ENCODE data around the gene GARS1.
"Not testable (repeated sequence)": the region's sequence is repeated elsewhere in the genome, so short reads cannot be mapped to it uniquely, and the experiment has no call there.

GARS1 gene

GRCh38 chr7:30566596-30566995, 28.1 kb upstream of the GARS1 start:
- in situ Hi-C loops (cut with HindIII; ENCODE audit: low pct_ligation_motif_present, low pct_unique_long_range_greater_than_20kb, low sequenced_read_pairs) = no loop called here

GRCh38 chr7:30567081-30567480, 27.6 kb upstream of the GARS1 start:
- DNase-seq = no peak
- in situ Hi-C loops (cut with HindIII; ENCODE audit: low pct_ligation_motif_present, low pct_unique_long_range_greater_than_20kb, low sequenced_read_pairs) = no loop called here

More at GRCh38 chr7:30566596-30566995, 28.1 kb upstream of the GARS1 start:
- no peak for DNase-seq

GRCh38 chr7:30570238-30570637, 24.4 kb upstream of the GARS1 start:
- in situ Hi-C loops (cut with HindIII; ENCODE audit: low pct_ligation_motif_present, low pct_unique_long_range_greater_than_20kb, low sequenced_read_pairs) = not testable (repeated sequence)

DNA sequence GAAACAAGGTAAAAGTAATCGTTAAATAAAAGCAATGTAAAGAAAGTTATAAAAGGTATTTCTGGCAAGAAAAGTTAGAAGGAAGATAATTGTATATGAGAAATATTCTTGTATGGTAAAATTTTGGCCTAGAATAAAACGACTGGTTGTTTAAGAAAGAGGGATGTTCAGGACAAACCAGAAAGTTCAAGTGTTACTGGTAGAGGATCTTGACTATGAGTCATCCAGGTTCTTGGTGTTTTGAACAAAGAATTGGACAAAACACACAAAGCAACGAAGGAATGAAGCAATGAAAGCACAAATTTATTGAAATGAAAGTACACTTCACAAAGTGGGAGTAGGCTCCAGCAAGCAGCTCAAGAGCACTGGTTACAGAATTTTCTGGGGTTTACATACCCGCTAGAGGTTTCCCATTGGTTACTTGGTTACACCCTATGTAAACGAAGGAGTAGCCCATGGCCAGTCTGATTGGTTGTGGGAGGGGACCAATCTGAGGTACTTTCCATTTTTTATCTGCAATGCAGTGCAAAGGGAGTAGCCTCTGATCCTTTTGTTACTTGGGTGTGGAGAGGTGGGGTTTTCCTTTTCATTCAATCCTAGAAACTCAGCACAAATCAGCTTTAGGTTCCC, 22.4 kb upstream of the GARS1 start:
- no peak for DNase-seq
- in situ Hi-C loops (cut with HindIII; ENCODE audit: low pct_ligation_motif_present, low pct_unique_long_range_greater_than_20kb, low sequenced_read_pairs) = no loop called here

More at GRCh38 chr7:30570238-30570637, 24.4 kb upstream of the GARS1 start:
- DNase-seq = not testable (repeated sequence)

DNA sequence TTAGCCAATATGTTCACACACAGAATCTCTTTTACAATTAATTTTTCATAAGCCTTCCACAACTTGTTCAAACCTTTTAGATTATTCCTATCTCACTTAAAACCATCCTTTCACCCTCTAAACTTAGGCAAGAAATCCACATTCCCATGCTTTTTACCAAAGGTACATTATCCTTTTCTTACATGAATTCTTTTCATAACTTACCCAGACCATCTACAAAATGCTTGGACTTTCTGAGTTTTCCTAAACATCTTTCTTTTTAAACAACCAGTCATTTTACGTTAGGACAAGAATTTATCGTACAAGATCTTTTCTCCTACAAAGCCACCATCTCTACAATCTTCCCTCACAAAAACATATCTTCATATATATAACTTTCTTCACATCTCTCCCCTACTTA, 18.8 kb upstream of the GARS1 start:
- in situ Hi-C loops (cut with HindIII; ENCODE audit: low pct_ligation_motif_present, low pct_unique_long_range_greater_than_20kb, low sequenced_read_pairs) = no loop called here
- no peak for DNase-seq

- no peak for DNase-seq
- in situ Hi-C loops (cut with HindIII; ENCODE audit: low pct_ligation_motif_present, low pct_unique_long_range_greater_than_20kb, low sequenced_read_pairs) = no loop called here
Measured at GRCh38 chr7:30583181-30583580, 11.5 kb upstream of the GARS1 start.

- in situ Hi-C loops (cut with HindIII; ENCODE audit: low pct_ligation_motif_present, low pct_unique_long_range_greater_than_20kb, low sequenced_read_pairs) = no loop called here
Measured at GRCh38 chr7:30584415-30584814, 10.3 kb upstream of the GARS1 start.

GRCh38 chr7:30584965-30585364, 9.7 kb upstream of the GARS1 start:
- no peak for DNase-seq
- in situ Hi-C loops (cut with HindIII; ENCODE audit: low pct_ligation_motif_present, low pct_unique_long_range_greater_than_20kb, low sequenced_read_pairs) = no loop called here

More at GRCh38 chr7:30584415-30584814, 10.3 kb upstream of the GARS1 start:
- no peak for DNase-seq

DNA sequence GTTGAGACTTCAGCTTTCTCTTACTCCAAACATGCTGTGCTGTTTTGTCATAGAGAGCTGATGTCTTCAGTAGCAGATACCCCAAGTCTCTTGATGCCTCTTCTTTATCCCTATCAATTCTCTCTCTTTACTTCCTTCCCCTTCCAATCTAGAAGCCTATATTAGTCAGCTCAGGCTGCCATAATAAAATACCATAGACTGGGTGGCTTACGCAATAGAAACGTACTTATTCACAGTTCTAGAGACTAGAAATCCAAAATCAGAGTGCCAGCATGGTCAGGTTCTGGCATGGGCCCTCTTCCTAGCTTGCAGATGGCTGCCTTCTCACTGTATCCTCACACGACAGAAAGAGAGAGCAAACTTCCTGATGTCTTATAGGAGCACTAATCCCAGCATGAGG, 9.0 kb upstream of the GARS1 start:
- DNase-seq = no peak

DNA sequence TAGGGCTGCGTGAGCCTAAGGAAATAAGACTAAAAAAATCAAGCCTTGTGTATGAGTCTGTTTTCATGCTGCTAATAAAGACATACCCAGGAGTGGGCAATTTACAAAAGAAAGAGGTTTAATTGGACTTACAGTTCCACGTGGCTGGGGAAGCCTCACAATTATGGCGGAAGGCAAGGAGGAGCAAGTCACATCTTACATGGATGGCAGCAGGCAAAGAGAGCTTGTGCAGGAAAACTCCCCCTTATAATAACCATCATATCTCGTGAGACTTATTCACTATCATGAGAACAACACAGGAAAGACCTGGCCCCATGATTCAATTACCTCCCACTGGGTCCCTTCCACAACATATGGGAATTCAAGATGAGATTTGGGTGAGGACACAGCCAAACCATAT, 7.1 kb upstream of the GARS1 start:
- DNase-seq; in situ Hi-C loops (cut with HindIII; ENCODE audit: low pct_ligation_motif_present, low pct_unique_long_range_greater_than_20kb, low sequenced_read_pairs): not testable (repeated sequence)

More for the DNA sequence above, 9.0 kb upstream of the GARS1 start:
- in situ Hi-C loops (cut with HindIII; ENCODE audit: low pct_ligation_motif_present, low pct_unique_long_range_greater_than_20kb, low sequenced_read_pairs) = no loop called here

DNA sequence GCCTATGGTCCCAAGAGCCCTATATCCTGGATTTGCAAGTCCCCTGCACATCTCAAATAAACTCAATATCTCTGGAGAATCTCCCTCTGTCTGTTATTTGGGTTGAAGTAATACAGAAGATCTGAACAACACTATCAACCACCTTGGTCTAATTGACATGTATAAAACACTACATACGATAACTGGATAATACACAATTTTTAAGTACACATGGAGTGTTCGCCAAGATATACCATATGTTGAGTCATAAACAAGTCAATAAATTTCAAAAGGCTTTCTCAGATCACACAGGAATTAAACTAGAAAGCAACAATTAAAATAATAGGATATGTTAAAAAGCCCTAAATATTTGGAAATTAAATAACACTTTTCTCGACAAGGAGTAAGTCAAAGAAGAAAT, 5.6 kb upstream of the GARS1 start:
- in situ Hi-C loops (cut with HindIII; ENCODE audit: low pct_ligation_motif_present, low pct_unique_long_range_greater_than_20kb, low sequenced_read_pairs) = no loop called here
- no peak for DNase-seq

DNA sequence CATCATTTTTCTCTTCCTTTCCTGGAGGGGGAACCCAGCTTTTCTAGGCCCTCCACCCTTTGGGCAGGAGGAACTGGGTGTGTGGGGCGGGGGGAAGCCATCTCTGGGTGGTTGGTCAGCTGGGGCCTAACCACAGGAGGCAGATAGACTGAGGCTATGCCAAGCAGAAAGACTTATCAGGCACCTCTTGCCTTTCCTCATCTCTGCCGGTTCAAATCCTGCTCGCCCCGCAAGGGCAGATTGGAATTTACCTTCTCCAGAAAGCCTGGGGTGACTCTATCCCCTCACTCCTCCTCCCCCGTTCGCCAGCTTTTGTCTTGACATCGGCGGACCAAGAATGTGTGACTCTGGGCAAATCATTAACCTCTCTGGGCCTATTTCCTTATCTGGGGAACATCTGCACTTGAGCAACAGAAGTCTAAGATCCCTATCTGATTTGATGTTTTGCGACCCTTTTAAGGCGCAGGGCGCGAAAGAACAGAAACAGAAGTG, 584 bp upstream of the GARS1 start:
- in situ Hi-C loops (cut with HindIII; ENCODE audit: low pct_ligation_motif_present, low pct_unique_long_range_greater_than_20kb, low sequenced_read_pairs) = no loop called here
- peak; percentile 95 for DNase-seq

- in situ Hi-C loops (cut with HindIII; ENCODE audit: low pct_ligation_motif_present, low pct_unique_long_range_greater_than_20kb, low sequenced_read_pairs) = no loop called here
- peak; percentile 33 for DNase-seq
Measured at GRCh38 chr7:30595436-30596013, 847 bp downstream of the GARS1 start.

DNA sequence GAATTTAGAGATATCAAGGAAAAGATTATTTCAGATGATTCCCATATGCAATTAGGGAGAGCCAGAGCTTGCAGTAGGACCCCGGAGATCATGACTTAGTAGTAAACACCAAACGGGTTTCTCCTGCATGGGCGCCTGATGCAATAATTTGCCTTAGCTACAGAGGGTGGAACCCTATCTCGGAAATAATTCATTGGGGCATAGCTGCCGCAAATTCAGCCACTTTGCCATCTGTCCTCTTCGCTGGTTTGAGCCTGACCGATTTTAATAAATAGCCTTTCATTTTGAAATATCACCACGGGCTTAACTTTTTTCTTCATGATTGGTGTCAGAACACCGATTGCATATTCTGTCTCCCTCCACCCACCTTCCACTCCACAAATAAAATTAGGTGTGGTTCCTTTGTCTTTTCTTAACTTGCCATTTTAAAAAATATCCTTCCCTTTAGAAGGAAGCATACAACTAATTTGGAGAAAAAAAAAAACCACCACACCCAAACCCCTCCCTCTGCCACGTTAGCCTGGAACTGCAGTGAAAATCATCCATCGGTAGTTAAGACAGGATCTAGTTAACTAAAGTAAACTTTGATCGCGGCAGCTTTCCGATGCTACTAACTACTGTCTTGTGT, 1.4 kb downstream of the GARS1 start:
- in situ Hi-C loops (cut with HindIII; ENCODE audit: low pct_ligation_motif_present, low pct_unique_long_range_greater_than_20kb, low sequenced_read_pairs) = no loop called here
- DNase-seq = peak; percentile 59

GRCh38 chr7:30596721-30597120, 2.0 kb downstream of the GARS1 start:
- no peak for DNase-seq
- in situ Hi-C loops (cut with HindIII; ENCODE audit: low pct_ligation_motif_present, low pct_unique_long_range_greater_than_20kb, low sequenced_read_pairs) = no loop called here

DNA sequence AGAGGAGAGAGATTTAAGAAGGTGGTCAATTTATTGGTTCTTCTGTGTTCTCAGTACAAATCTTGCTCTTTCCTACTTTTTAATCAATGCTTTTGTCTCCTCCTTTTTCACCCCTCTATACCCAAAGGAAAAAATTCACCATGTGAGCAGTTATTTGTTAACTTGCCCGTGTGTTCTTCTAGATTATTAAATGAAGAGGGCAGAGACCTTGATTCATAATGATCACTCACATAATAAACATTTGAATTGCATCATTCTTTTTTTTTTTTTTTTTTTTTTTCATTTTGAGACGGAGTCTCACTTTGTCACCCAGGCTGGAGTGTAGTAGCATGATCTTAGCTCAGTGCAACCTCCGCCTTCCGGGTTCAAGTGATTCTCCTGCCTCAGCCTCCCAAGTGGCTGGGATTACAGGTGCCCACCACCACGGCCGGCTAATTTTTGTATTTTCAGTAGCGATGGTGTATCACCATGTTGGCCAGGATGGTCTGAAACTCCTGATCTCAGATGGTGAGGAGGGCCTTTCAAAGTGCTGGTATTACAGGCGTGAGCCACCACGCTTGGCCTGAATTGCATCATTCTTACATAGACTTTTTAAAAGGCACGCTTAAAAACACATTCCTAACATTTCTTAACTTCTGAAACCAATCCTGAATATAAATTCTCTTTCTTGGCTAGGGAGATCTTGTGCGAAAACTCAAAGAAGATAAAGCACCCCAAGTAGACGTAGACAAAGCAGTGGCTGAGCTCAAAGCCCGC, 3.6 kb downstream of the GARS1 start:
- no peak for DNase-seq
- in situ Hi-C loops (cut with HindIII; ENCODE audit: low pct_ligation_motif_present, low pct_unique_long_range_greater_than_20kb, low sequenced_read_pairs) = no loop called here

- in situ Hi-C loops (cut with HindIII; ENCODE audit: low pct_ligation_motif_present, low pct_unique_long_range_greater_than_20kb, low sequenced_read_pairs) = no loop called here
- no peak for DNase-seq
Measured at GRCh38 chr7:30604901-30605300, 10.2 kb downstream of the GARS1 start.

DNA sequence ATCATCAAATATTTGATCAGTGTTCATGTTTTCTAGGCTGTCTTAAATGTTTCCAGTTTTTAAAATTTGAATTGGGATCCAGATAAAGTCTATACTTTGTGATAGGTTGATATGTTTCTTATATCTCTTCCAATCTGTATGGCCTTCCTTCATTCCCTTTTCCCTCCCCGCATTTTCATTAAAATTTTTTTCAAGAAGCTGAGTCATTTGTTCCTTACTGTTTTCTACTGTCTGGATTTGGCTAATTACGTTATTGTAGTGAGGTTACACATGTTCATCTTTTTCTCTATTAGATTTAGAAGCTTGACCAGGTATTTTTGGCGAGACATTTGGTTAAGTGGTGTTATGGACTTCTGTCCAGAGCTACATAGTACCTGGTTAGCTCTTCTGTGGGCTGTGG, 11.2 kb downstream of the GARS1 start:
- no peak for DNase-seq
- in situ Hi-C loops (cut with HindIII; ENCODE audit: low pct_ligation_motif_present, low pct_unique_long_range_greater_than_20kb, low sequenced_read_pairs) = no loop called here

- no peak for DNase-seq
- in situ Hi-C loops (cut with HindIII; ENCODE audit: low pct_ligation_motif_present, low pct_unique_long_range_greater_than_20kb, low sequenced_read_pairs) = no loop called here
Measured at GRCh38 chr7:30612658-30613265, 18.1 kb downstream of the GARS1 start.
